B cell (primary cell): ENCODE data around the gene IQCK. TPM values are rescaled to one million over a fixed set of nuclear protein-coding genes. Genes with fewer than 3 reads are reported as not detected.

ENCODE experiments used
- ATAC-seq: fragments of 200-7000 bp; cut with Tn5 transposase; one replicate; pipeline ENCODE4 v1.10.0; 2021; ENCODE audit warnings: low read depth, mild to moderate bottlenecking, moderate number of reproducible peaks, moderate library complexity
- CTCF ChIA-PET: fragments of 350-600 bp; sonication (Branson Sonifier 250); formaldehyde crosslinking; loops from one replicate; lab custom pipeline; 2021; ENCODE audit warnings: antibody characterized with exemption, inconsistent platforms; lab: Charles Lee
- POLR2A ChIA-PET: fragments of 350-600 bp; sonication (Branson Sonifier 250); formaldehyde crosslinking; loops from one replicate; lab custom pipeline; 2021; ENCODE audit warnings: antibody characterized with exemption; lab: Charles Lee
- DNase-seq: peaks from one replicate; pipeline ENCODE4 v3.0.0; 2013
- H2AFZ ChIP-seq: 2 replicates; pipeline ENCODE4 v1.6.1; 2012; ENCODE audit warnings: mild to moderate bottlenecking, low read depth, low read length; ENCODE audit not compliant: insufficient read depth, poor library complexity, severe bottlenecking
- H3K27ac ChIP-seq, 2 donors: 1 replicate in 1 of 2; 2 replicates in 1 of 2; pipeline ENCODE4 v1.5.1; 2012 to 2013; ENCODE audit warnings: low read length in 2 of 2, mild to moderate bottlenecking in 2 of 2, moderate library complexity in 1 of 2
- H3K27me3 ChIP-seq, 4 experiments: fragments of 200-600 bp in 1 of 4; sonication (generic) in 1 of 4; replicated peaks in 1 of 4; 1 replicate in 2 of 4; 2 replicates in 2 of 4; pipeline versions ENCODE4 v1.6.1 to v1.7.0; 2013 to 2016; ENCODE audit warnings: low read length in 3 of 4, mild to moderate bottlenecking in 2 of 4, mixed read lengths in 1 of 4, moderate library complexity in 1 of 4; ENCODE audit not compliant: insufficient read depth in 4 of 4, control insufficient read depth in 3 of 4; ENCODE audit errors: control extremely low read depth in 1 of 4
- H3K36me3 ChIP-seq, 2 experiments: replicated peaks in 1 of 2; 1 replicate in 1 of 2; 2 replicates in 1 of 2; pipeline versions ENCODE4 v1.6.1 to v1.7.1; 2013; ENCODE audit warnings: low read length in 1 of 2; ENCODE audit not compliant: insufficient read depth in 2 of 2, control insufficient read depth in 1 of 2; ENCODE audit errors: control extremely low read depth in 1 of 2, extremely low read depth in 1 of 2
- H3K4me1 ChIP-seq, 2 donors: fragments of 200-600 bp in 1 of 2; sonication (generic) in 1 of 2; 1 replicate in 1 of 2; 2 replicates in 1 of 2; pipeline versions ENCODE4 v1.5.1 to v1.6.1; 2013 to 2017; ENCODE audit warnings: low read length in 2 of 2; ENCODE audit not compliant: control insufficient read depth in 2 of 2, insufficient read depth in 2 of 2
- H3K4me2 ChIP-seq: replicated peaks from 2 replicates; pipeline ENCODE3; 2012; ENCODE audit warnings: mild to moderate bottlenecking, low read depth, low read length; ENCODE audit not compliant: poor library complexity, severe bottlenecking
- H3K4me3 ChIP-seq, 5 experiments: fragments of 200-600 bp in 1 of 5; sonication (generic) in 1 of 5; 1 replicate in 3 of 5; 2 replicates in 2 of 5; pipeline versions ENCODE4 v1.5.1 to v1.7.0; 2011 to 2016; ENCODE audit warnings: low read length in 4 of 5, mild to moderate bottlenecking in 4 of 5, low read depth in 2 of 5, control low read depth in 1 of 5, moderate library complexity in 1 of 5; ENCODE audit not compliant: insufficient read depth in 1 of 5; ENCODE audit errors: control extremely low read depth in 1 of 5, extremely low read depth in 1 of 5
- H3K79me2 ChIP-seq: fragments of 200-600 bp; sonication (generic); one replicate; pipeline ENCODE4 v1.6.0; 2016; ENCODE audit warnings: low read length; ENCODE audit not compliant: control insufficient read depth, insufficient read depth
- H3K9ac ChIP-seq: fragments of 200-600 bp; sonication (generic); 2 replicates; pipeline ENCODE4 v1.6.1; 2017; ENCODE audit warnings: mild to moderate bottlenecking, low read length, moderate library complexity
- H3K9me3 ChIP-seq, 3 donors: one replicate each; pipeline versions ENCODE4 v1.6.1 to v1.7.1; 2013; ENCODE audit warnings: low read length in 2 of 3; ENCODE audit not compliant: control insufficient read depth in 2 of 3, insufficient read depth in 1 of 3; ENCODE audit errors: control extremely low read depth in 1 of 3
- H4K20me1 ChIP-seq: 2 replicates; pipeline ENCODE4 v1.6.0; 2012; ENCODE audit warnings: mild to moderate bottlenecking, low read length; ENCODE audit not compliant: insufficient read depth, control insufficient read depth, poor library complexity, severe bottlenecking
- H3K27ac Mint-ChIP-seq: one replicate; pipeline ENCODE4 v1.8.0; 2021; ENCODE audit warnings: mixed read lengths
- H3K27me3 Mint-ChIP-seq: one replicate; pipeline ENCODE4 v1.8.0; 2021; ENCODE audit warnings: mixed read lengths
- H3K4me1 Mint-ChIP-seq: one replicate; pipeline ENCODE4 v1.8.0; 2021; ENCODE audit warnings: mixed read lengths
- H3K4me3 Mint-ChIP-seq: one replicate; pipeline ENCODE4 v1.8.0; 2021; ENCODE audit warnings: mixed read lengths
- H3K9me3 Mint-ChIP-seq: one replicate; pipeline ENCODE4 v1.8.0; 2022; ENCODE audit warnings: mixed read lengths; ENCODE audit not compliant: insufficient read depth
- EZH2 ChIP-seq: IDR thresholded peaks from 2 replicates; pipeline ENCODE4 v1.6.1; 2012; ENCODE audit warnings: borderline replicate concordance, low read depth, mild to moderate bottlenecking, moderate library complexity, low read length; ENCODE audit not compliant: insufficient read depth, poor library complexity, severe bottlenecking
- WGBS: methylation state at CpG from one replicate; pipeline ENCODE4 v1.1.5; 2013; ENCODE audit warnings: missing lambda C conversion rate; ENCODE audit not compliant: insufficient coverage; 5-methylcytosine and 5-hydroxymethylcytosine counted together
- intact Hi-C: fragments of 100-400 bp; cut with micrococcal nuclease; formaldehyde crosslinking; loops from one replicate; pipeline ENCODE4 v1.10.0; 2022
- polyA plus RNA-seq: library from polyadenylated mRNA; depleted of rRNA; stranded (reverse); fragments of >200 nt; gene quantifications from 2 replicates; pipeline ENCODE4 v1.2.3, GENCODE V29; 2012
- total RNA-seq, 2 donors: library from RNA; stranded (reverse); fragments of 120-200 nt in 1 of 2; gene quantifications; 1 replicate in 1 of 2; 2 replicates in 1 of 2; pipeline versions ENCODE4 v1.2.3 to v1.2.4, GENCODE V29; 2013 to 2022
- TF ChIP-seq, protein P1 (sequence below): fragments of 200-600 bp; IDR thresholded peaks from one replicate; pipeline ENCODE4 v1.8.0; 2022; ENCODE audit warnings: antibody characterized with exemption, mild to moderate bottlenecking

Gene IQCK
- total and polyA plus RNA-seq, 2 donors (not counting 1 experiment from before 2014, with no cell fraction given) = 1.00 to 3.0 TPM

- ATAC-seq = no peak
- no peaks in the 10 kb centered on the region for H3K9me3 Mint-ChIP-seq
- peaks cover 0 to 49% of the 10 kb centered on the region in 2 experiments for H3K36me3 ChIP-seq
- H3K4me3 ChIP-seq = no peak overlapping the region
- H3K4me3 Mint-ChIP-seq = no peak overlapping the region
- intact Hi-C loops = no loop called here
- H3K4me1 ChIP-seq = no peaks in the 10 kb centered on the region
- no peaks in the 10 kb centered on the region for H3K27me3 ChIP-seq
- POLR2A ChIA-PET = no interaction called here
- H2AFZ ChIP-seq = no peak overlapping the region
- WGBS = 98% methylated on average over 12 of the region's 13 CpGs
- CTCF ChIA-PET = interaction anchor here (1.1 kb wide), 1 partner anchor 14 kb away, joined by 4 read pairs; no protein-coding TSS in a partner anchor
- H3K27ac ChIP-seq = no peak overlapping the region
- H3K9ac ChIP-seq = no peak overlapping the region
- H3K27me3 Mint-ChIP-seq = no peaks in the 10 kb centered on the region
- no peak overlapping the region for H3K4me2 ChIP-seq
- H4K20me1 ChIP-seq = peaks cover 12% of the 10 kb centered on the region
- TF ChIP-seq, protein P1, sequence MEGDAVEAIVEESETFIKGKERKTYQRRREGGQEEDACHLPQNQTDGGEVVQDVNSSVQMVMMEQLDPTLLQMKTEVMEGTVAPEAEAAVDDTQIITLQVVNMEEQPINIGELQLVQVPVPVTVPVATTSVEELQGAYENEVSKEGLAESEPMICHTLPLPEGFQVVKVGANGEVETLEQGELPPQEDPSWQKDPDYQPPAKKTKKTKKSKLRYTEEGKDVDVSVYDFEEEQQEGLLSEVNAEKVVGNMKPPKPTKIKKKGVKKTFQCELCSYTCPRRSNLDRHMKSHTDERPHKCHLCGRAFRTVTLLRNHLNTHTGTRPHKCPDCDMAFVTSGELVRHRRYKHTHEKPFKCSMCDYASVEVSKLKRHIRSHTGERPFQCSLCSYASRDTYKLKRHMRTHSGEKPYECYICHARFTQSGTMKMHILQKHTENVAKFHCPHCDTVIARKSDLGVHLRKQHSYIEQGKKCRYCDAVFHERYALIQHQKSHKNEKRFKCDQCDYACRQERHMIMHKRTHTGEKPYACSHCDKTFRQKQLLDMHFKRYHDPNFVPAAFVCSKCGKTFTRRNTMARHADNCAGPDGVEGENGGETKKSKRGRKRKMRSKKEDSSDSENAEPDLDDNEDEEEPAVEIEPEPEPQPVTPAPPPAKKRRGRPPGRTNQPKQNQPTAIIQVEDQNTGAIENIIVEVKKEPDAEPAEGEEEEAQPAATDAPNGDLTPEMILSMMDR = no peak
- no peak for TF ChIP-seq EZH2
- no peaks in the 10 kb centered on the region for H3K9me3 ChIP-seq
- peaks cover 30% of the 10 kb centered on the region for H3K79me2 ChIP-seq
- no peak for DNase-seq
- H3K4me1 Mint-ChIP-seq = peaks cover under 1% of the 10 kb centered on the region
- H3K27ac Mint-ChIP-seq = no peak overlapping the region
Measured at GRCh38 chr16:19710991-19711545, 7.0 kb upstream of the IQCK start.

DNA sequence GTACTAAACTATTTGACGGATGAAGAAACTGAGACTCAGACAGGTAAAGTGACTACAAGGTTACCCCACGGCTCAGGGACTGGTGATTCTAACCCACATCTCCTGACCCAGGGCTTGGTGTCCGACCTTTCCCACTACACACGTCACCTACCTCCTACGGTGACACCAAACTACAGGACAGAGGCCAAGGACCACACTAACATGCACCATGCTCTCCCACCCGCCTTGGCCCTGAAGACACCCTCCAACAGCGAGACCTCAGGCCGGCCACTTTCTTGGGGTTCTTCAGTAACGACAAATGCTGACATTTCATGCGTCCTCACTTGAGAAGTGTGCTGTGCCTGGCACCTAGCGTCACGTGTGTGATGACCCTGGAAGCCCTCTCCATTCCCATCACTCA is 6.4 kb upstream of the IQCK start:
- peaks cover 0 to 46% of the 10 kb centered on the region in 2 experiments for H3K36me3 ChIP-seq
- ChIA-PET POLR2A (no interaction called here), CTCF (no interaction called here)
- DNase-seq (no peak), ATAC-seq (no peak)
- intact Hi-C loops = no loop called here
- Mint-ChIP-seq H3K9me3 (no peaks in the 10 kb centered on the region), H3K4me3 (no peak overlapping the region), H3K27me3 (no peaks in the 10 kb centered on the region), H3K4me1 (peaks cover 6% of the 10 kb centered on the region), H3K27ac (no peak overlapping the region)
- no peaks in the 10 kb centered on the region for H3K27me3 ChIP-seq
- TF ChIP-seq, protein P1 = no peak
- TF ChIP-seq EZH2 = no peak
- peaks cover 12% of the 10 kb centered on the region for H4K20me1 ChIP-seq
- 96% methylated on average over 10 of the region's 12 CpGs for WGBS
- H3K9me3 ChIP-seq = no peaks in the 10 kb centered on the region
- H3K9ac ChIP-seq = no peak overlapping the region
- peaks cover 30% of the 10 kb centered on the region for H3K79me2 ChIP-seq
- H3K4me2 ChIP-seq = no peak overlapping the region
- no peaks in the 10 kb centered on the region for H3K4me1 ChIP-seq
- no peak overlapping the region for H2AFZ ChIP-seq
- no peak overlapping the region for H3K27ac ChIP-seq
- H3K4me3 ChIP-seq = no peak overlapping the region
